ENCODE results near the gene NIPAL1.

The NIPAL1 gene

GRCh38 chr4:48067536-48067935, 51.0 kb downstream of the NIPAL1 start:
- no peak for DNase-seq

- no peak for DNase-seq
Measured at GRCh38 chr4:48068182-48068581, 51.6 kb downstream of the NIPAL1 start.

GRCh38 chr4:48069026-48069425, 52.5 kb downstream of the NIPAL1 start:
- DNase-seq, result no peak

- DNase-seq, result no peak
Measured at GRCh38 chr4:48071191-48071590, 54.6 kb downstream of the NIPAL1 start.

- no peak for DNase-seq
Measured at GRCh38 chr4:48073567-48074103, 57.1 kb downstream of the NIPAL1 start.

- no peak for DNase-seq
Measured at GRCh38 chr4:48074657-48075056, 58.1 kb downstream of the NIPAL1 start.

GRCh38 chr4:48078425-48078824, 61.9 kb downstream of the NIPAL1 start:
- DNase-seq, result no peak

- DNase-seq, result no peak
Measured at GRCh38 chr4:48078862-48079655, 62.5 kb downstream of the NIPAL1 start.

GRCh38 chr4:48079972-48080391, 63.4 kb downstream of the NIPAL1 start:
- DNase-seq, result no peak

- DNase-seq, result no peak
Measured at GRCh38 chr4:48081196-48081595, 64.6 kb downstream of the NIPAL1 start.

GRCh38 chr4:48082956-48083355, 66.4 kb downstream of the NIPAL1 start:
- DNase-seq, result no peak

- DNase-seq, result no peak
Measured at GRCh38 chr4:48085821-48086589, 69.4 kb downstream of the NIPAL1 start.

All from suppressor macrophage treated with lipopolysaccharide for 4 hours (primary cell).